Fibroblast of lung (primary cell): ENCODE data around the gene CCDC12. TPM values are rescaled to one million over a fixed set of nuclear protein-coding genes. Genes with fewer than 3 reads are reported as not detected.

Experiments used
- DNase-seq, 2 donors: peaks; one replicate each; pipeline versions ENCODE4 v3.0.0 to v3.0.0-alpha.2; 2010; ENCODE audit warnings: low read depth in 2 of 2
- H2AFZ ChIP-seq: 2 replicates; pipeline ENCODE4 v1.5.1; 2012; ENCODE audit warnings: low read length, control low read depth, inconsistent platforms
- H3K27ac ChIP-seq: 2 replicates; pipeline ENCODE4 v1.5.1; 2011; ENCODE audit warnings: low read length, control low read depth; ENCODE audit not compliant: insufficient read depth
- H3K27me3 ChIP-seq: 2 replicates; pipeline ENCODE4 v1.5.1; 2011; ENCODE audit warnings: mild to moderate bottlenecking, low read length; ENCODE audit not compliant: control insufficient read depth, insufficient read depth
- H3K36me3 ChIP-seq: 2 replicates; pipeline ENCODE4 v1.5.1; 2011; ENCODE audit warnings: low read length; ENCODE audit not compliant: control insufficient read depth, insufficient read depth
- H3K4me1 ChIP-seq: 2 replicates; pipeline ENCODE4 v1.5.1; 2011; ENCODE audit warnings: low read length; ENCODE audit not compliant: control insufficient read depth, insufficient read depth; ENCODE audit errors: extremely low read depth
- H3K4me2 ChIP-seq: 2 replicates; pipeline ENCODE4 v1.5.1; 2011; ENCODE audit warnings: low read length, control low read depth; ENCODE audit not compliant: insufficient read depth; ENCODE audit errors: extremely low read depth
- H3K4me3 ChIP-seq, 4 experiments: fragments of 200-600 bp in 1 of 4; sonication (generic) in 1 of 4; replicated peaks in 1 of 4; 2 replicates each; pipeline ENCODE4 v1.5.1; 2011 to 2016; ENCODE audit warnings: low read length in 4 of 4, low read depth in 3 of 4, mild to moderate bottlenecking in 3 of 4, control low read depth in 2 of 4, inconsistent platforms in 1 of 4, mixed read lengths in 1 of 4; ENCODE audit not compliant: insufficient read depth in 1 of 4; ENCODE audit errors: control extremely low read depth in 1 of 4
- H3K79me2 ChIP-seq: 2 replicates; pipeline ENCODE4 v1.5.1; 2012; ENCODE audit warnings: mild to moderate bottlenecking, low read length, inconsistent platforms; ENCODE audit not compliant: control insufficient read depth, insufficient read depth
- H3K9ac ChIP-seq: 2 replicates; pipeline ENCODE4 v1.5.1; 2011; ENCODE audit warnings: mild to moderate bottlenecking, low read length, control low read depth; ENCODE audit not compliant: insufficient read depth
- H3K9me3 ChIP-seq: 2 replicates; pipeline ENCODE4 v1.5.1; 2012; ENCODE audit warnings: low read depth, low read length; ENCODE audit not compliant: control insufficient read depth, insufficient read depth
- H4K20me1 ChIP-seq: 2 replicates; pipeline ENCODE4 v1.5.1; 2011; ENCODE audit warnings: low read length; ENCODE audit not compliant: control insufficient read depth, insufficient read depth; ENCODE audit errors: extremely low read depth
- EZH2 ChIP-seq: IDR thresholded peaks from 2 replicates; pipeline ENCODE4 v1.5.1; 2012; ENCODE audit warnings: low read length, control low read depth, mild to moderate bottlenecking; ENCODE audit errors: missing control alignments
- polyA plus RNA-seq, 2 donors: library from polyadenylated mRNA; depleted of rRNA in 1 of 2; stranded (reverse) in 1 of 2; unstranded in 1 of 2; fragments of >200 nt; gene quantifications; 2 replicates each; pipeline ENCODE4 v1.2.1, GENCODE V29; 2011 to 2012; ENCODE audit warnings: missing spikeins in 1 of 2
- total RNA-seq: library from RNA; depleted of rRNA; stranded (reverse); fragments of >200 nt; gene quantifications from 2 replicates; pipeline ENCODE4 v1.2.1, GENCODE V29; 2014
- TF ChIP-seq, protein P1 (sequence below), 2 donors: IDR thresholded peaks in 1 of 2; conservative IDR thresholded peaks in 1 of 2; 1 replicate in 1 of 2; 2 replicates in 1 of 2; pipeline ENCODE4 v1.5.1; 2011 to 2012; ENCODE audit warnings: low read length in 2 of 2, control low read depth in 1 of 2, inconsistent platforms in 1 of 2, low read depth in 1 of 2, mild to moderate bottlenecking in 1 of 2

Gene CCDC12
- total and polyA plus RNA-seq, 2 donors (not counting 1 experiment from before 2014, with no cell fraction given), result 28.0 to 29.2 TPM

DNA sequence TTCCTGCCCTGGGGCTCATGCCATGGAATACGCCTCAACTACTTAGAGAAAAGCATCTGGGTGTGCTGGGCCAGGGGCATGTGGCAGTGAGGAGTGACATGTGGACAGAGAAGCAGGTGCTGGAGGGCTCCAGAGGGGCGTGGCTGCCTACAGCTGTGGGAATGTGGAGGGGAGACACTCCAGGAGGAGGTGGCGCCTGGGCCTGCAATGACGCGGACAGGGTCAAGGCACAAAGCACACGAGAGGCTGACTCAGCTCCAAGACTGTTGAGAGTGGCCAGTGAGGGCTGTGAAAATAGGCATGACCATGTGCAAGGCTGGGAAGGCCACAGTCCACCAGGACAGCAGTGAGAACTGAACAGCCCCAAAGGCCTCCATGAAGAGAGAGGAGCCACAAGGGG, 50.5 kb downstream of the CCDC12 start:
- no peak overlapping the region for H2AFZ ChIP-seq
- peak overlapping the region; percentile 77 for H3K27ac ChIP-seq
- H3K27me3 ChIP-seq, result no peaks in the 10 kb centered on the region
- H4K20me1 ChIP-seq, result no peaks in the 10 kb centered on the region
- H3K36me3 ChIP-seq, result peaks cover 26% of the 10 kb centered on the region
- no peak overlapping the region for H3K4me2 ChIP-seq
- no peak overlapping the region for H3K4me3 ChIP-seq
- H3K79me2 ChIP-seq, result peaks cover 22% of the 10 kb centered on the region
- peaks cover 8% of the 10 kb centered on the region for H3K4me1 ChIP-seq
- DNase-seq, result peak; percentile 79
- H3K9ac ChIP-seq, result peak overlapping the region; percentile 8
- no peak for TF ChIP-seq EZH2
- TF ChIP-seq, protein P1, sequence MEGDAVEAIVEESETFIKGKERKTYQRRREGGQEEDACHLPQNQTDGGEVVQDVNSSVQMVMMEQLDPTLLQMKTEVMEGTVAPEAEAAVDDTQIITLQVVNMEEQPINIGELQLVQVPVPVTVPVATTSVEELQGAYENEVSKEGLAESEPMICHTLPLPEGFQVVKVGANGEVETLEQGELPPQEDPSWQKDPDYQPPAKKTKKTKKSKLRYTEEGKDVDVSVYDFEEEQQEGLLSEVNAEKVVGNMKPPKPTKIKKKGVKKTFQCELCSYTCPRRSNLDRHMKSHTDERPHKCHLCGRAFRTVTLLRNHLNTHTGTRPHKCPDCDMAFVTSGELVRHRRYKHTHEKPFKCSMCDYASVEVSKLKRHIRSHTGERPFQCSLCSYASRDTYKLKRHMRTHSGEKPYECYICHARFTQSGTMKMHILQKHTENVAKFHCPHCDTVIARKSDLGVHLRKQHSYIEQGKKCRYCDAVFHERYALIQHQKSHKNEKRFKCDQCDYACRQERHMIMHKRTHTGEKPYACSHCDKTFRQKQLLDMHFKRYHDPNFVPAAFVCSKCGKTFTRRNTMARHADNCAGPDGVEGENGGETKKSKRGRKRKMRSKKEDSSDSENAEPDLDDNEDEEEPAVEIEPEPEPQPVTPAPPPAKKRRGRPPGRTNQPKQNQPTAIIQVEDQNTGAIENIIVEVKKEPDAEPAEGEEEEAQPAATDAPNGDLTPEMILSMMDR (conservative IDR thresholded peaks at IDR 0.05 in 1 of 2, IDR thresholded peaks at IDR 0.05 in 1 of 2; ENCODE audit: low read depth in 1 of 2, low read length in 2 of 2), result no peak
- no peaks in the 10 kb centered on the region for H3K9me3 ChIP-seq

DNA sequence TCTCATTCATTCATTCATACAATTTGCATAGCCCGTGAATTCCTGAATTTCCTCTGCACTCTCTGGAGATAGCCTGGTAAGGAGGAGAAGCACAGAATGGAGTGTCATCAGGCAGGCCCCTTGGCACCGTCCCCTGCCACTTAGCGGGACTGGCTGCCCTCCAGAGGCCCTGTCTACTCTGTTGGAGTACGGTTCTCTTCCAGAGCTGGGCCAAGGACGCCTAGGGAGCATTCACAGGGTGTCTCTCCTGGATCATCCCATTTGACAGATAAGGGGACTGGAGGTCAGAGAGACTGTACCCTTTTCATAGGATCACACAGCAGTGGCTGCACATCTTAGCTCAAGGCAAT, 51.0 kb downstream of the CCDC12 start:
- peaks cover 3% of the 10 kb centered on the region for H3K4me1 ChIP-seq
- TF ChIP-seq, protein P1 (conservative IDR thresholded peaks at IDR 0.05 in 1 of 2, IDR thresholded peaks at IDR 0.05 in 1 of 2; ENCODE audit: low read depth in 1 of 2, low read length in 2 of 2), result no peak
- TF ChIP-seq EZH2, result no peak
- no peaks in the 10 kb centered on the region for H4K20me1 ChIP-seq
- H3K4me2 ChIP-seq, result no peak overlapping the region
- H3K9ac ChIP-seq, result no peak overlapping the region
- H2AFZ ChIP-seq, result no peak overlapping the region
- no peak for DNase-seq
- H3K27me3 ChIP-seq, result no peaks in the 10 kb centered on the region
- no peaks in the 10 kb centered on the region for H3K9me3 ChIP-seq
- H3K27ac ChIP-seq, result peak overlapping the region; percentile 58
- peaks cover 18% of the 10 kb centered on the region for H3K79me2 ChIP-seq
- H3K36me3 ChIP-seq, result peaks cover 31% of the 10 kb centered on the region
- H3K4me3 ChIP-seq, result no peak overlapping the region

- H3K4me3 ChIP-seq, result no peak overlapping the region
- H3K9me3 ChIP-seq, result no peaks in the 10 kb centered on the region
- TF ChIP-seq EZH2, result no peak
- TF ChIP-seq, protein P1 (conservative IDR thresholded peaks at IDR 0.05 in 1 of 2, IDR thresholded peaks at IDR 0.05 in 1 of 2; ENCODE audit: low read depth in 1 of 2, low read length in 2 of 2), result no peak
- no peak overlapping the region for H3K9ac ChIP-seq
- H4K20me1 ChIP-seq, result no peaks in the 10 kb centered on the region
- peaks cover 3% of the 10 kb centered on the region for H3K4me1 ChIP-seq
- no peak overlapping the region for H3K27ac ChIP-seq
- no peaks in the 10 kb centered on the region for H3K27me3 ChIP-seq
- H3K79me2 ChIP-seq, result peaks cover 13% of the 10 kb centered on the region
- no peak for DNase-seq
- H3K4me2 ChIP-seq, result no peak overlapping the region
- no peak overlapping the region for H2AFZ ChIP-seq
- H3K36me3 ChIP-seq, result peaks cover 34% of the 10 kb centered on the region
These were observed 51.5 kb downstream of the CCDC12 start for GRCh38 chr3:46924921-46925584.
